GM18868 (cell line): Measurements from ENCODE around the gene RHOBTB1.

Experiments used
- ATAC-seq: cut with Tn5 transposase; IDR thresholded peaks from one replicate; pipeline ENCODE4 v1.9.1; 2021; ENCODE audit warnings: mild to moderate bottlenecking, moderate library complexity; ENCODE audit not compliant: unreplicated experiment

The RHOBTB1 gene

GRCh38 chr10:60827791-60828488, 116.0 kb downstream of the RHOBTB1 start:
- ATAC-seq = no peak

- no peak for ATAC-seq
Measured at GRCh38 chr10:60825520-60825919, 118.5 kb downstream of the RHOBTB1 start.

GRCh38 chr10:60823324-60823723, 120.7 kb downstream of the RHOBTB1 start:
- peak; percentile 30 for ATAC-seq

- ATAC-seq = no peak
Measured at GRCh38 chr10:60822809-60823208, 121.2 kb downstream of the RHOBTB1 start.

- no peak for ATAC-seq
Measured at GRCh38 chr10:60821656-60822055, 122.3 kb downstream of the RHOBTB1 start.

- peak; percentile 41 for ATAC-seq
Measured at GRCh38 chr10:60820093-60820754, 123.8 kb downstream of the RHOBTB1 start.
